HepG2 (cell line): Measurements from ENCODE around the gene CYP4F22. TPM values are rescaled to one million over a fixed set of nuclear protein-coding genes. Genes with fewer than 3 reads are reported as not detected.
A peak's percentile ranks its signal among the peaks of the same experiment; 100 is the strongest.

ENCODE experiments used
- ARID4A ChIP-seq: sonication (generic); formaldehyde crosslinking; IDR thresholded peaks from 2 replicates; pipeline ENCODE4 v1.5.0; 2020; ENCODE audit warnings: mild to moderate bottlenecking, missing genetic modification reagents, borderline replicate concordance
- ARID5B ChIP-seq: IDR thresholded peaks from 2 replicates; pipeline ENCODE4 v1.4.0; 2020; ENCODE audit warnings: mild to moderate bottlenecking, missing genetic modification reagents
- DZIP1 ChIP-seq: sonication (generic); formaldehyde crosslinking; IDR thresholded peaks from 2 replicates; pipeline ENCODE4 v1.5.0; 2020; ENCODE audit warnings: mild to moderate bottlenecking, missing genetic modification reagents
- HHEX ChIP-seq: IDR thresholded peaks from 2 replicates; pipeline ENCODE4 v1.6.1; 2016; ENCODE audit warnings: control low read depth
- JUN ChIP-seq: sonication (generic); formaldehyde crosslinking; IDR thresholded peaks from 2 replicates; pipeline ENCODE4 v1.4.0; 2020; ENCODE audit warnings: mild to moderate bottlenecking, missing genetic modification reagents
- POGZ ChIP-seq: sonication (generic); formaldehyde crosslinking; IDR thresholded peaks from 2 replicates; pipeline ENCODE4 v1.4.0; 2020; ENCODE audit warnings: mild to moderate bottlenecking, missing genetic modification reagents
- RFX3 ChIP-seq: IDR thresholded peaks from 2 replicates; pipeline ENCODE4 v1.6.1; 2016; ENCODE audit warnings: missing biosample characterization, missing genetic modification reagents
- ZNF350 ChIP-seq: sonication (generic); formaldehyde crosslinking; IDR thresholded peaks from 2 replicates; pipeline ENCODE4 v1.4.0; 2020; ENCODE audit warnings: mild to moderate bottlenecking, low read depth, missing genetic modification reagents, borderline replicate concordance
- ZNF530 ChIP-seq: sonication (generic); formaldehyde crosslinking; IDR thresholded peaks from 2 replicates; pipeline ENCODE4 v1.5.0; 2020; ENCODE audit warnings: low read depth, mild to moderate bottlenecking, missing genetic modification reagents
- ZNF691 ChIP-seq: sonication (generic); formaldehyde crosslinking; IDR thresholded peaks from 2 replicates; pipeline ENCODE4 v1.4.0; 2020; ENCODE audit warnings: missing genetic modification reagents, low read depth, mild to moderate bottlenecking, borderline replicate concordance
- polyA plus RNA-seq, 8 experiments: library from polyadenylated mRNA; depleted of rRNA in 3 of 8; stranded (reverse) in 7 of 8; unstranded in 1 of 8; fragments of >200 nt; fragmentation: Illumina TruSeq in 4 of 8; extraction: Trizol in 4 of 8; gene quantifications; 2 replicates each; pipeline versions ENCODE4 v1.2.1 to v1.2.3, GENCODE V29; 2011 to 2016; ENCODE audit warnings: low read depth in 4 of 8, missing spikeins in 1 of 8, mixed read lengths in 1 of 8; ENCODE audit not compliant: insufficient read depth in 1 of 8
- total RNA-seq, 5 experiments: library from RNA; depleted of rRNA; stranded (reverse); fragments of >200 nt; fragmentation: Illumina TruSeq; extraction: Trizol; gene quantifications; 2 replicates each; pipeline ENCODE4 v1.2.3, GENCODE V29; 2016; ENCODE audit warnings: low read depth in 1 of 5
- TF ChIP-seq, protein P1 (sequence below): sonication (generic); formaldehyde crosslinking; IDR thresholded peaks from 2 replicates; pipeline ENCODE4 v1.9.0; 2022; ENCODE audit warnings: low read depth, missing genetic modification reagents
- TF ChIP-seq, protein P2 (sequence below): sonication (generic); IDR thresholded peaks from 2 replicates; pipeline ENCODE4 v1.6.1; 2016; ENCODE audit warnings: low read depth, borderline replicate concordance

The CYP4F22 gene
- total and polyA plus RNA-seq, 2 of the 13 experiments (the other 11 are each of a cell fraction or from before 2014, with no cell fraction given): 0.05 TPM; not detected in 1

GRCh38 chr19:15468675-15469512 is 39.4 kb upstream of the CYP4F22 start (continued):
- no peak for TF ChIP-seq DZIP1 (CRISPR knock-in tag)
- no peak for TF ChIP-seq ZNF691
- TF ChIP-seq ARID4A (CRISPR knock-in tag): peak; percentile 48; the same call in 1 of the 2 replicates
- TF ChIP-seq RFX3 (CRISPR knock-in tag): no peak
- TF ChIP-seq ZNF350 (CRISPR knock-in tag): 0 out of 2 replicates have a peak, but pooled peaks have one; percentile 32
- TF ChIP-seq POGZ (CRISPR knock-in tag): no peak
- 0 out of 2 replicates have a peak, but pooled peaks have one; percentile 61 for TF ChIP-seq JUN (CRISPR knock-in tag)
- TF ChIP-seq ARID5B: peak; percentile 62
- TF ChIP-seq ZNF530 (CRISPR knock-in tag): no peak
- TF ChIP-seq, protein P1, sequence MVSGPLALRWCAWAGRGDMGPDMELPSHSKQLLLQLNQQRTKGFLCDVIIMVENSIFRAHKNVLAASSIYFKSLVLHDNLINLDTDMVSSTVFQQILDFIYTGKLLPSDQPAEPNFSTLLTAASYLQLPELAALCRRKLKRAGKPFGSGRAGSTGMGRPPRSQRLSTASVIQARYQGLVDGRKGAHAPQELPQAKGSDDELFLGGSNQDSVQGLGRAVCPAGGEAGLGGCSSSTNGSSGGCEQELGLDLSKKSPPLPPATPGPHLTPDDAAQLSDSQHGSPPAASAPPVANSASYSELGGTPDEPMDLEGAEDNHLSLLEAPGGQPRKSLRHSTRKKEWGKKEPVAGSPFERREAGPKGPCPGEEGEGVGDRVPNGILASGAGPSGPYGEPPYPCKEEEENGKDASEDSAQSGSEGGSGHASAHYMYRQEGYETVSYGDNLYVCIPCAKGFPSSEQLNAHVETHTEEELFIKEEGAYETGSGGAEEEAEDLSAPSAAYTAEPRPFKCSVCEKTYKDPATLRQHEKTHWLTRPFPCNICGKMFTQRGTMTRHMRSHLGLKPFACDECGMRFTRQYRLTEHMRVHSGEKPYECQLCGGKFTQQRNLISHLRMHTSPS (CRISPR knock-in tag): peak; percentile 34; the same call in 1 of the 2 replicates
- TF ChIP-seq HHEX (CRISPR knock-in tag): peak; percentile 78
- TF ChIP-seq, protein P2, sequence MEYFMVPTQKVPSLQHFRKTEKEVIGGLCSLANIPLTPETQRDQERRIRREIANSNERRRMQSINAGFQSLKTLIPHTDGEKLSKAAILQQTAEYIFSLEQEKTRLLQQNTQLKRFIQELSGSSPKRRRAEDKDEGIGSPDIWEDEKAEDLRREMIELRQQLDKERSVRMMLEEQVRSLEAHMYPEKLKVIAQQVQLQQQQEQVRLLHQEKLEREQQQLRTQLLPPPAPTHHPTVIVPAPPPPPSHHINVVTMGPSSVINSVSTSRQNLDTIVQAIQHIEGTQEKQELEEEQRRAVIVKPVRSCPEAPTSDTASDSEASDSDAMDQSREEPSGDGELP: no peak
